ENCODE data around the gene GBF1. TPM values are rescaled to one million over a fixed set of nuclear protein-coding genes. Genes with fewer than 3 reads are reported as not detected.
A peak's percentile ranks its signal among the peaks of the same experiment; 100 is the strongest.
"Not testable (repeated sequence)": the region's sequence is repeated elsewhere in the genome, so short reads cannot be mapped to it uniquely, and the experiment has no call there.

GBF1 gene
- polyA plus RNA-seq, 3 donors: 49.5 to 58.4 (median 53.6) TPM

DNA sequence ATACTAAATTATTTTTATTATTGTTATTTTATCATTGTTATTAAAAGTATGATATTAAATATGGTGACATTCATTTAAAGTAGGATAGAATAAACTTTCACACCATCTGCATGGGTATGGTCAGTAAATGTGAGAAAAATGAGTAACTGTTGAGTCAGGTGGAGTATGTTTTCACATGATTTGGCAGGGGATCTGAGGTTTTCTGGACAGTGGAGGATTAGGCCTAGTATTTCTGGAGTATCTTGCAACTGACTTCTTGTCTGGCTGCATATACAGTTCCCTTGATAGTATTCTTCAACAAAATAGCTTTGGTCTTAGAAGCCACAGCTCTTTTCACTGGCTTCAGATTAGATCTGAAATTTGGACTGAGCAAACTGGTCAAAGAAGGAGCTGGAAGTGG, 54.5 kb downstream of the GBF1 start:
- DNase-seq: no peak

DNA sequence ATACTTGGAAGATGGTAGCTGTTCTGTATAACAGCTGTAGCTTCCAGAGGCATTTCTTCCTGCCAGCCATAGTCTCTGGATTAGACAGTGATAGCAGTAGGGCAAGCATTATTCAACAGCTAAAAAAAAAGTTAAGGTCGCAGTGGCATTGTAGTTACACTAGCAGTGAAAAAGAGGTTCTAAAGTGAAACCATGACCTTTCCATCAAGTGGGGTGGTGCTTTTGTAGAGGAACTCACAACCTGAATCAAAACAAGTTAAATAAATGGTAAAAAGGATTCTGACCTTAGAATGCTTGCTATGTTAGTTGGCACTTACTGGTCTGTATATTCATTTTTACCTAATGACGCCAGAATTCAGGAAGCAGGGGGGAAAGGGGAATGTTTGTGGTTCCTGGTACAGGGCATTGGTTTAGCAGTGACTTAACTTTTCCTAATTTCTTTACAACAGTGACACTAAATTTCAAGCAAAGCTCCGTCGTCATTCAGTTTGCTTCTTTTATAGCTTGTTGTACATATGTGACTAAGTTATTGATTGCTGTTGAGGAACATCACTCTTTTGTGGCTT, 55.0 kb downstream of the GBF1 start:
- no peak for DNase-seq

DNA sequence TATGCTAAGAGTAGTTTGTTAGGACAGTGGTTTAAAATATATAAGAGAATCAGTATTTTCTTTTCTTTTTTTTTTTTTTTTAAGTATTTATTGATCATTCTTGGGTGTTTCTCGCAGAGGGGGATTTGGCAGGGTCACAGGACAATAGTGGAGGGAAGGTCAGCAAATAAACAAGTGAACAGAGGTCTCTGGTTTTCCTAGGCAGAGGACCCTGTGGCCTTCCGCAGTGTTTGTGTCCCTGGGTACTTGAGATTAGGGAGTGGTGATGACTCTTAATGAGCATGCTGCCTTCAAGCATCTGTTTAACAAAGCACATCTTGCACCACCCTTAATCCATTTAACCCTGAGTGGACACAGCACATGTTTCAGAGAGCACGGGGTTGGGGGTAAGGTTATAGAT, 55.6 kb downstream of the GBF1 start:
- not testable (repeated sequence) for DNase-seq

DNA sequence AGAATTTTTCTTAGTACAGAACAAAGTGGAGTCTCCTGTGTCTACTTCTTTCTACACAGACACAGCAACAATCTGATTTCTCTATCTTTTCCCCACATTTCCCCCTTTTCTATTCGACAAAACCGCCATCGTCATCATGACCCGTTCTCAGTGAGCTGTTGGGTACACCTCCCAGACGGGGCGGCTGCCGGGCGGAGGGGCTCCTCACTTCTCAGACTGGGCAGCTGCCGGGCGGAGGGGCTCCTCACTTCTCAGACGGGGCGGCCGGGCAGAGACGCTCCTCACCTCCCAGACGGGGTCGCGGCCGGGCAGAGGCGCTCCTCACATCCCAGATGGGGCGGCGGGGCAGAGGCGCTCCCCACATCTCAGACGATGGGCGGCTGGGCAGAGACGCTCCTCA, 56.0 kb downstream of the GBF1 start:
- DNase-seq: not testable (repeated sequence)

DNA sequence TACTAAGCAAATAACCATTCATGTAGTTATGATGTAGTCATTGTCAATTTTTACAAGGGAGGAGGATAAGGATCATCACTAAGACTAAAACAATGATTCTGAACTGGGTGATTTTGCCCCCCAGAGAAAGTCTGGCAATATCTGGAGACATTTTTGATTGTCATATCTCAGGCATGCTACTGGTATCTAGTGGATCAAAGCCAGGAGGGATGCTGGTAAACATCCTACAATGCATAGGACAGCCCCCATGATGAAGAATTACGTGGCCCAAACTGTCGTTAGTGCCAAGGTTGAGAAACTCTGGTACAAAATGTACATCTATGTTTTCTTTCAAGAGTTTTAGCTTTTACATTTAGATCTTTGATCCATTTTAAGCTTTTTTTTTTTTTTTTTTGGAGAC, 57.3 kb downstream of the GBF1 start:
- DNase-seq: no peak

DNA sequence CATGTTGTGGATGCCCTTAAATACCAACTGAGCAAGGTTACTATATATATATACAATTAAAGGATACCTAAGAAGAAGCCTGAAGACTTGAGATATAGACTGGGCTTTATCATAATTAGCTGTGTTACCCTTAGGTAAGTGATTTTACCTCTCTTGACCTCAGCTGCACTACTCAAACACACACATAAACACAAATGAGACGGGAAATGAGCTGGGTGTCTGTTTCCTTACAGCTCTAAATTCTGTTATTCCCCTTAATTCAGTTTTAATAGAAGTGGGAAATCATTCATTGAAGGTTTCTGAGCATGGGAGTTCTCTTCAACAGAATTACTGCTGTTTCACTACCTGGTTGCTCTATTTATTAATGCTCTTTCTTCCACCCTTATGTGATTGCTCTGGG, 60.7 kb downstream of the GBF1 start:
- DNase-seq: no peak

DNA sequence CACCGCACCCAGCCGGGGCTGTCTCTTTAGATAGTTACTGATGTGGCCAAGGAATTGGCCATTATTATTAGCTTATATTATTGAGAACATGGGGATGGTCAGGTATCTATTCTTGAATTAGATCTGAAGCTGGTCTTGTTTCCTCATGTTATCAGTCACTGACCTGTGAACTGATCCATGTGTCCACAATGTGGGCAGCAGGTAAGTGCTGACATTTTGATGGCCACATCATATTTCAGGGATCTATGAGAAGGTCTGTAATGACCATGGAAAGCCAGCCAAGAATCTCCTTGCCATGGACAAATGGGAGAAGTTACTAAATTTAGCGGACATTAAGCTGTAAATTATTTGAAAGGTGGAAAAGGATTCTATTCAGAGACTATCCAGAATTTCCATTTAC, 61.4 kb downstream of the GBF1 start:
- DNase-seq: no peak

DNA sequence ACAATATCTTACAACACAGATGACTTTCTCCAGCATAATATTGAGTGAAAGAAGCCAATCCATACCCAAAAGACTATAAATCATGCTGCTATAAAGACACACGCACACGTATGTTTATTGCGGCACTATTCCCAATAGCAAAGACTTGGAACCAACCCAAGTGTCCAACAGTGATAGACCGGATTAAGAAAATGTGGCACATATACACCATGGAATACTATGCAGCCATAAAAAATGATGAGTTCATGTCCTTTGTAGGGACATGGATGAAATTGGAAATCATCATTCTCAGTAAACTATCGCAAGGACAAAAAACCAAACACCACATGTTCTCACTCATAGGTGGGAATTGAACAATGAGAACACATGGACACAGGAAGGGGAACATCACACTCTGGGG, 63.0 kb downstream of the GBF1 start:
- not testable (repeated sequence) for DNase-seq

GRCh38 chr10:102309236-102309635, 63.9 kb downstream of the GBF1 start:
- no peak for DNase-seq

GRCh38 chr10:102309916-102310315, 64.6 kb downstream of the GBF1 start:
- no peak for DNase-seq

GRCh38 chr10:102310361-102311024, 65.2 kb downstream of the GBF1 start:
- DNase-seq: no peak

DNA sequence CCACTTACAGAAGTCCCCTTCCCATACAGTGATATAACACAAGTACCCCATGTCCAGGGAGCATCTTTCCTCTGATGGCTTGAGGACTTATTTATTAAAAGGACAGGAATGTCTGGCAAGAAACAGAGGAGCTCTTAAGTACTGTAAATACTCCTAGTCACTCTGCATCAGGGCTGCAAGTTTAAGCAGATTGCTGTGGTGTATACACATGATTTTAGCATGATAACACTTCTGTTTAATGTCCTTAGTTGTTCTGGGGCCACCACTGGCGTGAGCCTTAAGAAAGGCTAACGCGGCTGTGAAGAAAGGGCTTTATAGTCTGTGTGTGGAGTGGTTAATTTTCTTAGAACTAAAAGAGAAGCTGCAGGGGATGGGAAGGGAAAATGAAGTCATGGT, 65.7 kb downstream of the GBF1 start:
- no peak for DNase-seq

- no peak for DNase-seq
Observed at GRCh38 chr10:102312683-102313082, 67.4 kb downstream of the GBF1 start.

DNA sequence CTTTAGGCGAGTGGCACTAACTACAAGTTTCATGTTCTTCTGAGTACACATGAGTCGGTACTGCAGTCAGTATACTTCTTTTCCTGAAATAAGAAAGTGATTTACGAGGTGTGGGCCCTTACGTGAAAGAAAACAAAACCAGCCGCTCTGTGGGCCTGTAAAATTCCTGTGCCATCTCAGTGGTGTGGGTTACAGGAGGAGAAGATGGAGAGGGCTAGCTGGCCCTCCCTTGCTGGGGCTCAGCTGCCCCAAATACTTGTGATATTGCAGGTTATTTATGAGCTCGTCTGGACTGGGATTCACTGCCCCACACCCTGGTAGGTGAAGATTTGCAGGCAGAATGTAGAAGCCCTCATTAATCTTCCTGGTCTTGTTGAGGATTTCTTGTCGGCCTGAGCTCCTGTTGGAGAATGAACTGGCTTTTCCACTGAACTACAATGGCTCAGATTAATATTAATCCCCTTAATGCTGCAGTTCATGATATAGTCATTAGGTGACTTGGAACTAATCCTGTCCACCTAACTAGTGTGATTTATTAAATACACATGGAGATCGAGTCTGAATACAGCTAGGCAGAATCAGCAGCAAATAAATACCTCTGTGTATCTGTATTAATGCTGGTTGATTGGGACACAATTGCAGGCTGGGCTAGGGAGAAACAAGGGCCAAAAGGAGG, 68.0 kb downstream of the GBF1 start:
- peak; percentile 85 for DNase-seq

DNA sequence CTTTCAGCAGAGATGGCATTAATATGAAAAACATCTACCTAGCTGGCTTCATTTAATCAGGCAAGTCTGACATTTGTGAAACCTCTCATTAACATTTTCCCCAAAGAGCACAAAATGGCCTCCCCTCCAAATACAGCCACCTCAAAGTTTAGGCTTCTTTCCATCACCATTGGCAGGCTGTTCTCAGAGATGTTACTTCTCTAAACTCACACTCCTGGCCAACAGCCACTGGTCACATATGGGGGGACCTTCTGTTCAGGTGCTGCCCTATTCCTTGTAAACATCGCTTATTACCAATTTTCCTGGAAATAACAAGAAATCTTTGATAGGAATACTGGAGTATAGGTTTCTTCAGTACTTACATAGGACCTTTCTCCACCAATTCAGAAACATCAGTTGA, 69.5 kb downstream of the GBF1 start:
- DNase-seq: no peak

- DNase-seq: no peak
Observed at GRCh38 chr10:102316421-102316820, 71.1 kb downstream of the GBF1 start.

GRCh38 chr10:102322914-102323313, 77.6 kb downstream of the GBF1 start:
- DNase-seq: no peak

DNA sequence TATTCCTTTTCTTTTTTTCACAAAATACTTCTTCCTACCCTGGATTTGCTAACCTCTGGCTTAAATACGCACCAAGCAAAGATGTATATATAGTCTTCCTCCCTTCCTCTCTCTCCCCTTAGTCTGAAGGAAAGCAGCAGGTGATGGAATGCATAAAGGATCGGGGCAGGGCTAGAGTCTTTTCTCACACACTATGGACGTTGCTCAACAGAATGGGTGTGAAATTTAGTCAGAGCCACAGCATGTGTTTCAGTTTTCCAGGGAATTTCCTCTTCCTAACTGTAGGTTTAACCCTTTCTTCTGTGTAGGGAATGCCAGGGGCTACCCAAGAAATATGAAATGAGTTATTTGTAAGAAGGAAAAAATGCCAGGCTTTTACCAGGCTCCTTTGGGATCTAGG, 78.7 kb downstream of the GBF1 start:
- DNase-seq: no peak

DNA sequence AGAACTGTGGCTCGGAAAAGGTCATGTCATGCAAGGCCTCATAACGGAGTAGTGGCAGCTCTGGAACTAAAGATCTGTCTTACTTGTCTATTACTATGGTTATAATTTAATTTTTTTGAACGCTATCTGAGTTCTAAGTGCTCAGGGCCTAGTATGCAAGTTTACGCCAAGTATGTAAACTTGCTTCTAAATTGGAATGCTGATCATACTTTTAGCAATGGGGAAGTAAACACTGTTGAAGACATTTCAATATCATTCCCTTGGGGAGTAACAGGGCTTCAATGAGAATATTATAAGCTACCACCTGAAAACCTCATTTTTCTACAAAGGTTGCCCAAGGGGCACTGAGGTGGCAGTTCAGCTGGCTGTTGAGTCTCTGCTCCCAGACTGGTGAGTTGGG, 80.7 kb downstream of the GBF1 start:
- DNase-seq: no peak

- no peak for DNase-seq
Observed at GRCh38 chr10:102327002-102327401, 81.7 kb downstream of the GBF1 start.

DNA sequence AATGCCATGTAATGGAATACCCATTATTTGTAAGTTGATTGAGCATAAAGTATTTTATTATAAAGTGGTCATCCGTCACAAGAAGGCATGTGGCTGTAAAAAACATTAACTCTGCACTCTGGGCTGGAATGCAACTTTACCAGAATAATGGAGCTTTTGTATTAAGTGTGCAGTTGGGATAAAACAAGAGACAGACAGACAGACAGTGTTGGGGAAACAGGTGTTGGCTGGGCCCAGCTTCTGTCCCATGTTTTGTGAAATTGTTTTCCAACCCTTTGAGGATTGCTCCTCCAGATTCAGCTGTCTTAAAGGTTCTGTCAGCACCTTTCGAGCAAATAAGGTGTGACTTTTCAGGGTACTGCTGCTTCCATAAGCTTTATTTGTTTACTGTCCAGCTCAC, 82.3 kb downstream of the GBF1 start:
- DNase-seq: no peak

- no peak for DNase-seq
Observed at GRCh38 chr10:102332772-102333171, 87.4 kb downstream of the GBF1 start.

- no peak for DNase-seq
Observed at GRCh38 chr10:102334101-102334500, 88.8 kb downstream of the GBF1 start.

DNA sequence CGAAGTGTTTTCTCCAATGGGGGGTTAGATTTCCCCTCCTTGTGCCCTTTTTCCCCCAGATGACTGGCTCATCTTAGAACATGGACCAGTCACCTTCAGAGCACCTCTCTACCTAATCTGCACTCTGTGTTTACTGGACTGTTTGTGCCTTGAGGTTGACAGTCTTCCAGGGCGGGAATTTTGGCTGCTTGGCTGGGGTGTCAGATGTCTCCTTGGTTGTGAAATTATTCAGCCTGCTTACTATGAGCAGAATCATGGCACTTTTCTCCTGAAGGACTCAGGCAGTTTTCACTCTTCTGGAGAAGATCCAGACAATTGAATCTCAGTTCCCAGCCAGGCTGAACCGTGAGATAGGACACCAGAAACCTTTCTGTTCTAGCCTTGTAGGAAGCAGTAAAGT, 89.9 kb downstream of the GBF1 start:
- DNase-seq: no peak
